K562 (cell line): Measurements from ENCODE around the gene ING2. TPM values are rescaled to one million over a fixed set of nuclear protein-coding genes. Genes with fewer than 3 reads are reported as not detected.

Source experiments
- ASH1L ChIP-seq: fragments of 450-650 bp; IDR thresholded peaks from 2 replicates; pipeline ENCODE4 v1.6.1; 2018; ENCODE audit warnings: borderline replicate concordance, mild to moderate bottlenecking, low read depth; ENCODE audit not compliant: partially characterized antibody
- ATF7 ChIP-seq: fragments of 450-650 bp; IDR thresholded peaks from 2 replicates; pipeline ENCODE4 v1.7.1; 2014; ENCODE audit warnings: mild to moderate bottlenecking, moderate library complexity
- BRD9 ChIP-seq: fragments of 450-650 bp; IDR thresholded peaks from 2 replicates; pipeline ENCODE4 v1.6.1; 2018; ENCODE audit warnings: low read depth; ENCODE audit not compliant: partially characterized antibody
- CBX1 ChIP-seq: sonication (generic); IDR thresholded peaks from 2 replicates; pipeline ENCODE4 v1.6.1; 2016; ENCODE audit warnings: antibody characterized with exemption, low read depth, mild to moderate bottlenecking
- CHD1 ChIP-seq: fragments of 200-600 bp; sonication (generic); IDR thresholded peaks from one replicate; pipeline ENCODE4 v1.6.1; 2012; ENCODE audit warnings: mild to moderate bottlenecking, moderate library complexity, low read length, inconsistent platforms
- EP300 ChIP-seq: IDR thresholded peaks from 2 replicates; pipeline ENCODE4 v1.6.1; 2012; ENCODE audit warnings: low read length, improper control_type of control experiment
- ETV1 ChIP-seq: fragments of 450-650 bp; conservative IDR thresholded peaks from 2 replicates; pipeline ENCODE4 v1.6.1; 2016; ENCODE audit warnings: missing genetic modification characterization, control low read depth, low read depth, missing compliant biosample characterization
- HDAC1 ChIP-seq, 2 experiments: fragments of 450-650 bp; IDR thresholded peaks; 2 replicates each; pipeline ENCODE4 v1.6.1; 2016 to 2017; ENCODE audit warnings: inconsistent platforms in 1 of 2, mild to moderate bottlenecking in 1 of 2, moderate library complexity in 1 of 2
- HNRNPLL ChIP-seq: fragments of 200-400 bp; formaldehyde crosslinking; IDR thresholded peaks from 2 replicates; pipeline ENCODE4 v1.6.1; 2017; ENCODE audit warnings: low read length, low read depth, mild to moderate bottlenecking; ENCODE audit not compliant: poor library complexity, severe bottlenecking
- MAZ ChIP-seq, 2 experiments: fragments of 450-650 bp in 1 of 2; sonication (generic) in 1 of 2; formaldehyde crosslinking; IDR thresholded peaks in 1 of 2; conservative IDR thresholded peaks in 1 of 2; 2 replicates each; pipeline versions ENCODE4 v1.4.0 to v1.5.0; 2020; ENCODE audit warnings: mild to moderate bottlenecking in 1 of 2, missing genetic modification reagents in 1 of 2
- NEUROD1 ChIP-seq: fragments of 150-350 bp; IDR thresholded peaks from 2 replicates; pipeline ENCODE4 v1.6.1; 2014; ENCODE audit warnings: borderline replicate concordance, low read length, low read depth; ENCODE audit not compliant: partially characterized antibody
- RAD21 ChIP-seq, 2 experiments: fragments of 250-450 bp in 1 of 2; fragments of 450-650 bp in 1 of 2; sonication (Bioruptor Pico) in 1 of 2; formaldehyde crosslinking in 1 of 2; IDR thresholded peaks in 1 of 2; conservative IDR thresholded peaks in 1 of 2; 2 replicates each; pipeline versions ENCODE4 v1.4.0 to v1.8.0; 2020 to 2022; ENCODE audit warnings: mild to moderate bottlenecking in 2 of 2, moderate library complexity in 1 of 2
- RB1 ChIP-seq: fragments of 450-650 bp; IDR thresholded peaks from 2 replicates; pipeline ENCODE4 v1.6.1; 2017; ENCODE audit warnings: low read depth, mild to moderate bottlenecking
- RBM14 ChIP-seq: fragments of 200-400 bp; formaldehyde crosslinking; IDR thresholded peaks from 2 replicates; pipeline ENCODE4 v1.6.1; 2018; ENCODE audit warnings: low read depth, mild to moderate bottlenecking, low read length, moderate library complexity, borderline replicate concordance; ENCODE audit not compliant: insufficient read depth
- SMARCE1 ChIP-seq: fragments of 450-650 bp; IDR thresholded peaks from 2 replicates; pipeline ENCODE4 v1.7.1; 2016; ENCODE audit warnings: mild to moderate bottlenecking
- TAF1 ChIP-seq: IDR thresholded peaks from 2 replicates; pipeline ENCODE4 v1.6.1; 2011; ENCODE audit warnings: mild to moderate bottlenecking, low read length, moderate library complexity; ENCODE audit not compliant: insufficient read depth, control insufficient read depth, severe bottlenecking; ENCODE audit errors: extremely low read depth
- TEAD1 ChIP-seq, 2 experiments: fragments of 450-650 bp in 1 of 2; sonication (generic) in 1 of 2; formaldehyde crosslinking; IDR thresholded peaks; 2 replicates each; pipeline versions ENCODE4 v1.4.0 to v1.8.0; 2020 to 2022; ENCODE audit warnings: mild to moderate bottlenecking in 2 of 2, missing genetic modification reagents in 1 of 2
- U2AF2 ChIP-seq: fragments of 200-400 bp; formaldehyde crosslinking; optimal IDR thresholded peaks from 2 replicates; pipeline ENCODE3; 2017; ENCODE audit warnings: low read depth, mild to moderate bottlenecking, low read length
- ZNF384 ChIP-seq: IDR thresholded peaks from 2 replicates; pipeline ENCODE4 v1.6.1; 2012; ENCODE audit warnings: low read depth, low read length, improper control_type of control experiment
- polyA plus RNA-seq, 8 experiments: library from polyadenylated mRNA; depleted of rRNA in 4 of 8; stranded (reverse) in 5 of 8; unstranded in 3 of 8; fragments of >200 nt; fragmentation: Nextera tagmentation in 2 of 8; fragmentation: Illumina TruSeq in 1 of 8; extraction: Ambion mirVana in 2 of 8; extraction: Trizol in 1 of 8; gene quantifications; 2 replicates each; pipeline versions ENCODE4 v1.2.1 to v1.2.3, GENCODE V29; 2011 to 2014; ENCODE audit warnings: inconsistent platforms in 1 of 8, missing spikeins in 1 of 8
- total RNA-seq, 7 experiments: library from RNA; depleted of rRNA in 6 of 7; stranded (reverse); fragments of >200 nt in 6 of 7; fragmentation: Illumina TruSeq in 2 of 7; extraction: Trizol in 2 of 7; gene quantifications; 2 replicates each; pipeline versions ENCODE4 v1.2.1 to v1.2.3, GENCODE V29; 2011 to 2021; ENCODE audit warnings: low replicate concordance in 1 of 7
- TF ChIP-seq, protein P1 (sequence below): sonication (generic); formaldehyde crosslinking; IDR thresholded peaks from 2 replicates; pipeline ENCODE4 v1.8.1; 2023; ENCODE audit warnings: mild to moderate bottlenecking, missing genetic modification reagents
- TF ChIP-seq, protein P2 (sequence below): sonication (generic); formaldehyde crosslinking; IDR thresholded peaks from 2 replicates; pipeline ENCODE4 v1.8.1; 2023; ENCODE audit warnings: mild to moderate bottlenecking, missing genetic modification reagents, moderate library complexity
- TF ChIP-seq, protein P3 (sequence below), 2 experiments: IDR thresholded peaks; 2 replicates each; pipeline ENCODE4 v1.6.1; 2012; ENCODE audit warnings: improper control_type of control experiment in 2 of 2, low read depth in 2 of 2, low read length in 2 of 2, borderline replicate concordance in 1 of 2

The ING2 gene
- total and polyA plus RNA-seq, 9 of the 15 experiments (the other 6 are each of a cell fraction or from before 2014, with no cell fraction given), result 2.9 to 21.4 (median 12.4) TPM

DNA sequence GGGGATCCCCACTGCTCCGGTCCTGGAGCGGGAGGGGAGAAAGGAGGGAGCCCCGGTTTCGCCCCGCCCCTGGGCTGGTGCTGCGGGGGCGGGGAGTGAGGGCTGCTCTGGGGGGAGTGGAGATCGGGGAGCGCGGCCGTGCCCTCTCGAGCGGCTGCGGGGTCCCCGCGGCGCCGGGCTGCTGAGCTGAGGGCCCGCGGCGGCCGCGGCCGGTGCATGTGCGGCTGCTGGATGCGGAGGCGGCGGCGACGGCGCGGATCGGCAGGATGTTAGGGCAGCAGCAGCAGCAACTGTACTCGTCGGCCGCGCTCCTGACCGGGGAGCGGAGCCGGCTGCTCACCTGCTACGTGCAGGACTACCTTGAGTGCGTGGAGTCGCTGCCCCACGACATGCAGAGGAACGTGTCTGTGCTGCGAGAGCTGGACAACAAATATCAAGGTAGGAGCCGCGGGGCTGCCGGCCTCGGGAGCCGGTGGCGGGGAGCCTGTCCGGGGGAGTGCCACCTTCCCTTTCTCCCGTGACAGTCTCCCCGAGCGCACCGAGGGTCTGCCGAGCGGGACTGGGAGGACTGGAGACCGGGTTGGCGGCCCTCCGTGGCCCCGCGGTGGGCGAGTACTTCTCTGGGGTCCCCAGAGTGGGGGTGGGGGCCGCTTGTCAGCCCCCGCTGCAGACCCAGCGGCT, at the start of gene ING2 (continued):
- TF ChIP-seq, protein P1, sequence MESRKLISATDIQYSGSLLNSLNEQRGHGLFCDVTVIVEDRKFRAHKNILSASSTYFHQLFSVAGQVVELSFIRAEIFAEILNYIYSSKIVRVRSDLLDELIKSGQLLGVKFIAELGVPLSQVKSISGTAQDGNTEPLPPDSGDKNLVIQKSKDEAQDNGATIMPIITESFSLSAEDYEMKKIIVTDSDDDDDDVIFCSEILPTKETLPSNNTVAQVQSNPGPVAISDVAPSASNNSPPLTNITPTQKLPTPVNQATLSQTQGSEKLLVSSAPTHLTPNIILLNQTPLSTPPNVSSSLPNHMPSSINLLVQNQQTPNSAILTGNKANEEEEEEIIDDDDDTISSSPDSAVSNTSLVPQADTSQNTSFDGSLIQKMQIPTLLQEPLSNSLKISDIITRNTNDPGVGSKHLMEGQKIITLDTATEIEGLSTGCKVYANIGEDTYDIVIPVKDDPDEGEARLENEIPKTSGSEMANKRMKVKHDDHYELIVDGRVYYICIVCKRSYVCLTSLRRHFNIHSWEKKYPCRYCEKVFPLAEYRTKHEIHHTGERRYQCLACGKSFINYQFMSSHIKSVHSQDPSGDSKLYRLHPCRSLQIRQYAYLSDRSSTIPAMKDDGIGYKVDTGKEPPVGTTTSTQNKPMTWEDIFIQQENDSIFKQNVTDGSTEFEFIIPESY (CRISPR knock-in tag), result no peak
- no peak for TF ChIP-seq ETV1
- peak; percentile 6 to 14; a peak in 2 of 4 replicates for TF ChIP-seq MAZ (CRISPR knock-in tag; conservative IDR thresholded peaks at IDR 0.05 in 1 of 2, IDR thresholded peaks at IDR 0.05 in 1 of 2)
- TF ChIP-seq SMARCE1, result no peak
- no peak for TF ChIP-seq BRD9
- no peak for TF ChIP-seq U2AF2
- no peak for TF ChIP-seq CBX1
- TF ChIP-seq ZNF384, result no peak
- TF ChIP-seq TAF1, result peak; percentile 45
- TF ChIP-seq ATF7, result no peak
- TF ChIP-seq RBM14, result no peak
- TF ChIP-seq ASH1L, result no peak
- no peak for TF ChIP-seq HNRNPLL
- no peak for TF ChIP-seq TEAD1 (CRISPR knock-in tag; IDR thresholded peaks at IDR 0.05)
- TF ChIP-seq, protein P2, sequence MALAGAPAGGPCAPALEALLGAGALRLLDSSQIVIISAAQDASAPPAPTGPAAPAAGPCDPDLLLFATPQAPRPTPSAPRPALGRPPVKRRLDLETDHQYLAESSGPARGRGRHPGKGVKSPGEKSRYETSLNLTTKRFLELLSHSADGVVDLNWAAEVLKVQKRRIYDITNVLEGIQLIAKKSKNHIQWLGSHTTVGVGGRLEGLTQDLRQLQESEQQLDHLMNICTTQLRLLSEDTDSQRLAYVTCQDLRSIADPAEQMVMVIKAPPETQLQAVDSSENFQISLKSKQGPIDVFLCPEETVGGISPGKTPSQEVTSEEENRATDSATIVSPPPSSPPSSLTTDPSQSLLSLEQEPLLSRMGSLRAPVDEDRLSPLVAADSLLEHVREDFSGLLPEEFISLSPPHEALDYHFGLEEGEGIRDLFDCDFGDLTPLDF (CRISPR knock-in tag), result no peak
- TF ChIP-seq CHD1, result peak; percentile 53
- TF ChIP-seq, protein P3, sequence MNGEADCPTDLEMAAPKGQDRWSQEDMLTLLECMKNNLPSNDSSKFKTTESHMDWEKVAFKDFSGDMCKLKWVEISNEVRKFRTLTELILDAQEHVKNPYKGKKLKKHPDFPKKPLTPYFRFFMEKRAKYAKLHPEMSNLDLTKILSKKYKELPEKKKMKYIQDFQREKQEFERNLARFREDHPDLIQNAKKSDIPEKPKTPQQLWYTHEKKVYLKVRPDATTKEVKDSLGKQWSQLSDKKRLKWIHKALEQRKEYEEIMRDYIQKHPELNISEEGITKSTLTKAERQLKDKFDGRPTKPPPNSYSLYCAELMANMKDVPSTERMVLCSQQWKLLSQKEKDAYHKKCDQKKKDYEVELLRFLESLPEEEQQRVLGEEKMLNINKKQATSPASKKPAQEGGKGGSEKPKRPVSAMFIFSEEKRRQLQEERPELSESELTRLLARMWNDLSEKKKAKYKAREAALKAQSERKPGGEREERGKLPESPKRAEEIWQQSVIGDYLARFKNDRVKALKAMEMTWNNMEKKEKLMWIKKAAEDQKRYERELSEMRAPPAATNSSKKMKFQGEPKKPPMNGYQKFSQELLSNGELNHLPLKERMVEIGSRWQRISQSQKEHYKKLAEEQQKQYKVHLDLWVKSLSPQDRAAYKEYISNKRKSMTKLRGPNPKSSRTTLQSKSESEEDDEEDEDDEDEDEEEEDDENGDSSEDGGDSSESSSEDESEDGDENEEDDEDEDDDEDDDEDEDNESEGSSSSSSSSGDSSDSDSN (IDR thresholded peaks at IDR 0.05; ENCODE audit: borderline replicate concordance in 1 of 2, low read depth in 2 of 2, low read length in 2 of 2), result no peak
- TF ChIP-seq NEUROD1, result no peak
- no peak for TF ChIP-seq EP300
- TF ChIP-seq RAD21 (CRISPR knock-in tag; conservative IDR thresholded peaks at IDR 0.05 in 1 of 2, IDR thresholded peaks at IDR 0.05 in 1 of 2), result no peak
- TF ChIP-seq RB1, result no peak
- TF ChIP-seq HDAC1 (IDR thresholded peaks at IDR 0.05), result no peak
